ENCODE measurements around the gene ABHD10.
"Not testable (repeated sequence)": the region's sequence is repeated elsewhere in the genome, so short reads cannot be mapped to it uniquely, and the experiment has no call there.

The ABHD10 gene

GRCh38 chr3:112034436-112034835 lies 55.6 kb downstream of the ABHD10 start, which contains the start of gene TMPRSS7:
TSS of gene TMPRSS7 (plus strand) at chr3:112034736. CDS start at chr3:112034846, 110 bp downstream.
- Histone ChIP-seq H3K27ac (no peak within 1 kb of the TSS), H3K36me3 (replicated peaks) (no peaks in the 10 kb centered on the region), H3K27me3 (replicated peaks) (no peaks in the 10 kb centered on the region), H3K4me3 (ENCODE audit: low read depth, low read length) (no peak within 1 kb of the TSS)
- no peak for DNase-seq
- in situ Hi-C loops (cut with HindIII; ENCODE audit: low pct_ligation_motif_present, low sequenced_read_pairs): no loop called here
- TF ChIP-seq CTCF (IDR thresholded peaks at IDR 0.05; ENCODE audit: low read depth, low read length, missing control alignments): no peak

GRCh38 chr3:112035241-112035640 lies 56.4 kb downstream of the ABHD10 start:
- in situ Hi-C loops (cut with HindIII; ENCODE audit: low pct_ligation_motif_present, low sequenced_read_pairs): no loop called here
- Histone ChIP-seq H3K27ac (no peak overlapping the region), H3K36me3 (replicated peaks) (no peaks in the 10 kb centered on the region), H3K27me3 (replicated peaks) (no peaks in the 10 kb centered on the region), H3K4me3 (ENCODE audit: low read depth, low read length) (no peak overlapping the region)
- DNase-seq: no peak
- no peak for TF ChIP-seq CTCF (IDR thresholded peaks at IDR 0.05; ENCODE audit: low read depth, low read length, missing control alignments)

DNA sequence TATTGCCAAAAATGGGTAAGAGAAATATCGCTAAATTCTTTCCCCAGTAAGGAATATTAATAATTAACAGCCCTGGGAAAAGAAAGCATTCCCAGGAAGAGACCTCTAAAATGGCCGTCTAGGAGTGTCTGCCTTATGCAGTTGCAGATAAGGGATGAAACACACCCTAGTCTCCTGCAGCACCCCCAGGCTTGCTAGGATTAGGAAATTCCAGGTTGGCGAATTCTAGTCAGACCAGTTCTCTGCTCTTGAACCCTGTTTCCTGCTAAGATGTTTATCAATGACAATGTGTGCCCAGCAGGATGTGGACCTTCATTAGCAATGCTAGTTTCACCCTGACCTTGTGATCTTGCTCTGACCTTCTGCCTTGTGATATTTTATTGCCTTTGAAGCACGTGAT lies 58.4 kb downstream of the ABHD10 start:
- in situ Hi-C loops (cut with HindIII; ENCODE audit: low pct_ligation_motif_present, low sequenced_read_pairs); DNase-seq; H3K27ac ChIP-seq; H3K36me3 ChIP-seq (replicated peaks); H3K27me3 ChIP-seq (replicated peaks); H3K4me3 ChIP-seq (ENCODE audit: low read depth, low read length): not testable (repeated sequence)

- in situ Hi-C loops (cut with HindIII; ENCODE audit: low pct_ligation_motif_present, low sequenced_read_pairs): no loop called here
- TF ChIP-seq CTCF (IDR thresholded peaks at IDR 0.05; ENCODE audit: low read depth, low read length, missing control alignments): no peak
- no peak overlapping the region for H3K27ac ChIP-seq
- no peak overlapping the region for H3K4me3 ChIP-seq (ENCODE audit: low read depth, low read length)
- no peaks in the 10 kb centered on the region for H3K27me3 ChIP-seq (replicated peaks)
- no peak for DNase-seq
- no peaks in the 10 kb centered on the region for H3K36me3 ChIP-seq (replicated peaks)
Measured at GRCh38 chr3:112038863-112039262, 60.0 kb downstream of the ABHD10 start.

GRCh38 chr3:112041321-112041720 lies 62.5 kb downstream of the ABHD10 start:
- no peak for TF ChIP-seq CTCF (IDR thresholded peaks at IDR 0.05; ENCODE audit: low read depth, low read length, missing control alignments)
- no peak overlapping the region for H3K4me3 ChIP-seq (ENCODE audit: low read depth, low read length)
- in situ Hi-C loops (cut with HindIII; ENCODE audit: low pct_ligation_motif_present, low sequenced_read_pairs): no loop called here
- DNase-seq: no peak
- no peaks in the 10 kb centered on the region for H3K36me3 ChIP-seq (replicated peaks)
- H3K27ac ChIP-seq: no peak overlapping the region
- no peaks in the 10 kb centered on the region for H3K27me3 ChIP-seq (replicated peaks)

DNA sequence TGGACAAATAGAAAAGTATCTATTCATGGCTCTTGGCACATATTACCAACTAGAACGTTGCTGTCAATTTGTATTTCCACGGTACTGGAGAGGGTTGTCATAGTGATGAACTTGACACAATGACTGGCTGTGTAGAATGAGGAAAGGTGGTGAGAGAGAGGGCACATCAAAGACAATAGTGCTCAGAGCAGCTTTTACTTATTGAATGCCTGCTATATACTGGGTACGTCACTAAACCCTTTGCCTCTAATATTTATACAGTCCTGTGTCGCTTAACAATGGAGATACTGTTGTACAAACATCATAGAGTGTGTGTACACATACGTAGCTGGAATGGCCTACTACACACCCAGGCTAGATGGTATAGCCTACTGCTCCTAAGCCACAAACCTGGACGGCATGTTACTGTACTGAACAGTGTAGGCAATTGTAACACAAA lies 64.0 kb downstream of the ABHD10 start:
- Histone ChIP-seq H3K36me3 (replicated peaks) (no peaks in the 10 kb centered on the region), H3K27ac (no peak overlapping the region), H3K27me3 (replicated peaks) (no peaks in the 10 kb centered on the region), H3K4me3 (ENCODE audit: low read depth, low read length) (no peak overlapping the region)
- in situ Hi-C loops (cut with HindIII; ENCODE audit: low pct_ligation_motif_present, low sequenced_read_pairs): no loop called here
- DNase-seq: no peak
- TF ChIP-seq CTCF (IDR thresholded peaks at IDR 0.05; ENCODE audit: low read depth, low read length, missing control alignments): no peak
